GM23338 (cell line): ENCODE results near the gene CCBE1. TPM values are rescaled to one million over a fixed set of nuclear protein-coding genes. Genes with fewer than 3 reads are reported as not detected.

Experiments used
- ATAC-seq: fragments of 200-7000 bp; cut with Tn5 transposase; 3 replicates; pipeline ENCODE4 v1.9.1; 2020
- DNase-seq: peaks from one replicate; pipeline ENCODE4 v3.0.0-alpha.2; 2015; ENCODE audit warnings: low spot score
- H2AFZ ChIP-seq: fragments of 200-600 bp; sonication (generic); 2 replicates; pipeline ENCODE4 v1.8.0; 2016; ENCODE audit warnings: antibody characterized with exemption, mild to moderate bottlenecking, moderate library complexity
- H3F3A ChIP-seq: fragments of 200-600 bp; sonication (generic); replicated peaks from 2 replicates; pipeline ENCODE4 v1.8.0; 2017; ENCODE audit warnings: antibody characterized with exemption, mixed run types, low read depth
- H3K27ac ChIP-seq: fragments of 200-600 bp; sonication (generic); 2 replicates; pipeline ENCODE4 v1.6.1; 2016; ENCODE audit warnings: low read depth
- H3K27me3 ChIP-seq: fragments of 200-600 bp; sonication (generic); 2 replicates; pipeline ENCODE4 v1.8.0; 2016; ENCODE audit warnings: mild to moderate bottlenecking, mixed run types, moderate library complexity; ENCODE audit not compliant: insufficient read depth
- H3K36me3 ChIP-seq: fragments of 200-600 bp; sonication (generic); 2 replicates; pipeline ENCODE4 v1.8.0; 2016; ENCODE audit warnings: mild to moderate bottlenecking; ENCODE audit not compliant: insufficient read depth
- H3K4me1 ChIP-seq: fragments of 200-600 bp; sonication (generic); 2 replicates; pipeline ENCODE4 v1.8.0; 2016; ENCODE audit warnings: mild to moderate bottlenecking, moderate library complexity; ENCODE audit not compliant: insufficient read depth
- H3K4me2 ChIP-seq: fragments of 200-600 bp; sonication (generic); 2 replicates; pipeline ENCODE4 v1.7.1; 2017; ENCODE audit warnings: mixed run types
- H3K4me3 ChIP-seq: fragments of 200-600 bp; sonication (generic); 2 replicates; pipeline ENCODE4 v1.6.1; 2016; ENCODE audit warnings: mixed run types
- H3K79me2 ChIP-seq: fragments of 200-600 bp; sonication (generic); replicated peaks from 2 replicates; pipeline ENCODE4 v1.8.0; 2017; ENCODE audit warnings: mild to moderate bottlenecking; ENCODE audit not compliant: insufficient read depth
- H3K9me2 ChIP-seq: fragments of 200-600 bp; sonication (generic); 2 replicates; pipeline ENCODE4 v1.8.0; 2017; ENCODE audit not compliant: insufficient read depth
- H4K20me1 ChIP-seq: fragments of 200-600 bp; sonication (generic); replicated peaks from 2 replicates; pipeline ENCODE4 v1.8.0; 2017; ENCODE audit warnings: mild to moderate bottlenecking; ENCODE audit not compliant: insufficient read depth
- H3K27ac Mint-ChIP-seq: 2 replicates; pipeline ENCODE4 v1.8.0; 2020; ENCODE audit warnings: inconsistent platforms, mild to moderate bottlenecking, moderate library complexity, mixed read lengths
- H3K27me3 Mint-ChIP-seq: 3 replicates; pipeline ENCODE4 v1.8.0; 2022; ENCODE audit warnings: low read depth, mild to moderate bottlenecking, moderate library complexity, mixed read lengths, inconsistent platforms; ENCODE audit not compliant: insufficient read depth, poor library complexity
- H3K36me3 Mint-ChIP-seq: 3 replicates; pipeline ENCODE4 v1.8.0; 2021; ENCODE audit warnings: low read depth, mild to moderate bottlenecking, inconsistent platforms, moderate library complexity, mixed read lengths
- H3K4me1 Mint-ChIP-seq: 3 replicates; pipeline ENCODE4 v1.8.0; 2020; ENCODE audit warnings: mild to moderate bottlenecking, inconsistent platforms, mixed read lengths
- H3K4me3 Mint-ChIP-seq: 3 replicates; pipeline ENCODE4 v1.8.0; 2021; ENCODE audit warnings: moderate library complexity, mild to moderate bottlenecking, inconsistent platforms, mixed read lengths
- H3K9me3 Mint-ChIP-seq: 3 replicates; pipeline ENCODE4 v1.8.0; 2020; ENCODE audit warnings: moderate library complexity, mild to moderate bottlenecking, inconsistent platforms, mixed read lengths
- CREB1 ChIP-seq: fragments of 250-450 bp; sonication (Bioruptor Pico); IDR thresholded peaks from 2 replicates; pipeline ENCODE4 v1.5.0; 2020; ENCODE audit warnings: low read depth, mild to moderate bottlenecking, moderate library complexity
- CTCF ChIP-seq, 2 experiments: fragments of 200-600 bp in 1 of 2; sonication (generic) in 1 of 2; conservative IDR thresholded peaks; 2 replicates each; pipeline versions ENCODE4 v1.5.1 to v1.6.1; 2016 to 2017; ENCODE audit warnings: antibody characterized with exemption in 2 of 2, low read depth in 2 of 2, mild to moderate bottlenecking in 2 of 2, moderate library complexity in 1 of 2
- ETS1 ChIP-seq: IDR thresholded peaks from 2 replicates; pipeline ENCODE4 v1.6.1; 2016; ENCODE audit warnings: antibody characterized with exemption
- EZH2 ChIP-seq: fragments of 200-600 bp; sonication (generic); IDR thresholded peaks from one replicate; pipeline ENCODE4 v1.8.0; 2017; ENCODE audit warnings: antibody characterized with exemption, mild to moderate bottlenecking, low read depth; ENCODE audit not compliant: unreplicated experiment
- EZH2phosphoT487 ChIP-seq: fragments of 200-600 bp; sonication (generic); IDR thresholded peaks from one replicate; pipeline ENCODE4 v1.8.1; 2018; ENCODE audit warnings: antibody characterized with exemption; ENCODE audit not compliant: unreplicated experiment
- JUNB ChIP-seq: IDR thresholded peaks from one replicate; pipeline ENCODE4 v1.6.1; 2016; ENCODE audit warnings: antibody characterized with exemption; ENCODE audit not compliant: unreplicated experiment
- NANOG ChIP-seq: IDR thresholded peaks from 2 replicates; pipeline ENCODE4 v1.6.1; 2016; ENCODE audit warnings: antibody characterized with exemption, borderline replicate concordance
- POLR2AphosphoS5 ChIP-seq: IDR thresholded peaks from 2 replicates; pipeline ENCODE4 v1.6.1; 2016; ENCODE audit warnings: antibody characterized with exemption, low read depth
- REST ChIP-seq: IDR thresholded peaks from one replicate; pipeline ENCODE4 v1.6.1; 2018; ENCODE audit warnings: antibody characterized with exemption; ENCODE audit not compliant: unreplicated experiment
- STAT1 ChIP-seq: IDR thresholded peaks from one replicate; pipeline ENCODE4 v1.6.1; 2016; ENCODE audit warnings: antibody characterized with exemption; ENCODE audit not compliant: unreplicated experiment
- ZNF114 ChIP-seq: fragments of 250-450 bp; sonication (Bioruptor Pico); IDR thresholded peaks from 2 replicates; pipeline ENCODE4 v1.5.0; 2020; ENCODE audit warnings: mild to moderate bottlenecking, moderate library complexity
- ZNF331 ChIP-seq: fragments of 250-450 bp; sonication (Bioruptor Pico); IDR thresholded peaks from 2 replicates; pipeline ENCODE4 v1.5.0; 2020; ENCODE audit warnings: low read depth, mild to moderate bottlenecking, moderate library complexity
- ZNF462 ChIP-seq: fragments of 250-450 bp; sonication (Bioruptor Pico); IDR thresholded peaks from 2 replicates; pipeline ENCODE4 v1.5.0; 2020; ENCODE audit warnings: mild to moderate bottlenecking, moderate library complexity
- polyA plus RNA-seq: library from polyadenylated mRNA; unstranded; fragments of >200 nt; fragmentation: Nextera tagmentation; extraction: Ambion mirVana; gene quantifications from 2 replicates; pipeline ENCODE4 v1.2.1, GENCODE V29; 2016
- total RNA-seq: library from RNA; depleted of rRNA; stranded (reverse); fragments of >200 nt; shearing (Covaris generic); gene quantifications from 2 replicates; pipeline ENCODE4 v1.2.3, GENCODE V29; 2014

CCBE1 gene
- total and polyA plus RNA-seq, 2 experiments from 2014 or later = 2.1 to 2.6 TPM

- Histone ChIP-seq H3K27ac (no peak overlapping the region), H3F3A (no peaks in the 10 kb centered on the region), H3K27me3 (no peaks in the 10 kb centered on the region), H3K4me3 (no peak overlapping the region), H2AFZ (no peak overlapping the region), H3K79me2 (no peaks in the 10 kb centered on the region), H3K36me3 (no peaks in the 10 kb centered on the region), H3K4me2 (no peak overlapping the region), H3K9me2 (no peaks in the 10 kb centered on the region), H4K20me1 (no peaks in the 10 kb centered on the region), H3K4me1 (no peaks in the 10 kb centered on the region)
- ATAC-seq (no peak), DNase-seq (no peak)
- H3K9me3 Mint-ChIP-seq = no peaks in the 10 kb centered on the region
- no peaks in the 10 kb centered on the region for H3K27me3 Mint-ChIP-seq
- H3K4me3 Mint-ChIP-seq = no peak overlapping the region
- H3K4me1 Mint-ChIP-seq = peaks cover 3% of the 10 kb centered on the region; the same call in 1 of the 3 replicates
- no peaks in the 10 kb centered on the region for H3K36me3 Mint-ChIP-seq
- TF ChIP-seq POLR2AphosphoS5 = no peak
- no peak for TF ChIP-seq EZH2
- no peak for TF ChIP-seq ETS1
- TF ChIP-seq CTCF (conservative IDR thresholded peaks at IDR 0.05; ENCODE audit: low read depth in 2 of 2) = no peak; a peak in 1 of 4 replicates
- TF ChIP-seq ZNF114 (CRISPR knock-in tag) = no peak
- no peak for TF ChIP-seq EZH2phosphoT487
- no peak for TF ChIP-seq ZNF331 (CRISPR knock-in tag)
- no peak for TF ChIP-seq ZNF462
- TF ChIP-seq NANOG = no peak
- TF ChIP-seq JUNB = no peak
- no peak for TF ChIP-seq STAT1
- TF ChIP-seq REST = no peak
- no peak for TF ChIP-seq CREB1 (CRISPR knock-in tag)
- no peak overlapping the region for H3K27ac Mint-ChIP-seq
These were observed 77.4 kb downstream of the CCBE1 start for GRCh38 chr18:59619816-59620215.
